ENCODE data around the gene TIE1.
"Not testable (repeated sequence)": the region's sequence is repeated elsewhere in the genome, so short reads cannot be mapped to it uniquely, and the experiment has no call there.

TIE1 gene

DNA sequence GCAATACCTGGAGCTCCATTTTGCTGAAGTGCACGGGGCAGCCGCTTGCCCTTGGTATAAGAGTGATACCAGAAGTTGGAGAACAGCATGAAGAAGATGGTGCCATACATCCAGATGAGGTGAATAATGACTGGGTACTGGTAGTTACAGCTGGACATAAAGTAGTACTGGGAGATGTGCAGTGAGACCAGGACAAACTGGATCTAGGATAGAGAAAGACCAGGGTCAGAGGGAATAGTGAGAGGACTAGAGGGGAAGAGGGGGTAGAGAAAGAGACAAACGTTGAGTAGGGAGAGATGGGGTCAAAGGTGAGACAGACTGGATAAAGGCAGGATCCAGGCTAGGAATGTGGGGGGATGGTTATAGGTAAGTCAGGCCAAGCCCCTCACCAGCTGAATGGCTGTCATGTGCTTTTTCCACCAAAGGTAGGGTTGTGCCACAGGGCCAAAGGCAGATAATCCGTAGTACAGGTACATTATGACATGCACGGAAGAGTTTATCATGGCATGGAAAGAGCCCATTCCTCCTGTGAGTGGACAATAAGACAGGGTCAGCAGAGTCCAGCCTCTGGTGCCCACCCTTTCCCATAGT is 63.2 kb downstream of the TIE1 start:
- DNase-seq: no peak

DNA sequence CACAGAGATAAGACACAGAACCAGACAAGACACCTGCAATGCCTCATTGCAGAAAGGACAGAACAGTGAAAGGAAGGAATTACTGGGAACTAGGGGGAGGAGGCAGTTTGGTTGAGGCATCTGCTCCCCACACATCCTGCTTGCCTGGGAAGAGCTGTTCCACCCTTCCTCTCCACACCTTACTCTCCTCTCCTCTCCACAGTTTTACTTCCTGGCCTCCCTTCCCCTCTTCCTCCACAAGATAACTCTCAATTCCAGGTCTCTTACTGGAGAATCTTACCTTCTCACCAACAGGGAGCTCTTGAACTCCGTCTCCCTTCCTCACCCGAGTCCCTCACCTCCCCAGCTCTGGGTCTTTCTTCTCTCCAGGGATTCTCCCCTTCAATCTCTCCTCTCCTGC is 64.9 kb downstream of the TIE1 start:
- no peak for DNase-seq

GRCh38 chr1:43366179-43366578 is 65.4 kb downstream of the TIE1 start:
- no peak for DNase-seq

- DNase-seq: no peak
Observed at GRCh38 chr1:43366601-43367025, 65.8 kb downstream of the TIE1 start.

GRCh38 chr1:43367026-43367903 is 66.5 kb downstream of the TIE1 start:
- DNase-seq: peak; percentile 39

GRCh38 chr1:43367904-43368645 is 67.3 kb downstream of the TIE1 start, which contains the start of gene ELOVL1:
ELOVL1 (minus strand) TSS chr1:43368011; CDS start chr1:43365609, 2,402 bp downstream.
- peak; percentile 86 for DNase-seq

- no peak for DNase-seq
Observed at GRCh38 chr1:43368646-43369020, 67.9 kb downstream of the TIE1 start.

GRCh38 chr1:43369779-43370178 is 69.0 kb downstream of the TIE1 start:
- not testable (repeated sequence) for DNase-seq

GRCh38 chr1:43370564-43370963 is 69.8 kb downstream of the TIE1 start:
- no peak for DNase-seq

DNA sequence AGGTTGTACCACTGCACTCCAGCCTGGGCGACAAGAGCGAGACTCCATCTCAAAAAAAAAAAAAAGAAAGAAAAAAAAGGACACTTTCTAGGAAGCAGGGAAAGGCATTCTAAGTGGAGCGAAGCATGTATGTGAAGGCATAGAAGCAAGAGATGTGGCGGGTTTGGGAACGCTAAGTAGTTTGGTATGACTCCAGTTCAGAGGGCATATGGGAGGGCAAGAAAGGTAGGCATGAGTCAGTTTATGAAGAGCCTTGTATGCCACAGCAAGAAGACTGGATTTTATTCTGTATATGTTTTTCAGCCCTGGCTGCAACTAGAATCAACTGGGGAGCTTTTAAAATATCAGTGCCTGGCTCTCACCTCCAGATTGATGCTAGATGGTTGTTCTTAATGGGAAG is 71.4 kb downstream of the TIE1 start:
- no peak for DNase-seq
